Measurements from ENCODE around the gene NEU2.

Gene NEU2

GRCh38 chr2:233023761-233024410 is 8.6 kb upstream of the NEU2 start:
- H3K4me3 ChIP-seq (ENCODE audit: insufficient read depth in 1 of 2, low read depth in 1 of 2, low read length in 2 of 2), result peak overlapping the region in 1 of 2 experiments; percentile 28
- no peaks in the 10 kb centered on the region for H3K36me3 ChIP-seq (ENCODE audit: control insufficient read depth in 1 of 2, insufficient read depth in 2 of 2, low read depth in 1 of 2, low read length in 2 of 2)
- H2BK12ac ChIP-seq (ENCODE audit: low read length in 2 of 2), result no peak overlapping the region
- no peak overlapping the region for H4K8ac ChIP-seq (ENCODE audit: low read length)
- no peak overlapping the region for H3K27ac ChIP-seq (ENCODE audit: low read length, poor library complexity, severe bottlenecking)
- peak overlapping the region; percentile 0 for H2BK120ac ChIP-seq (ENCODE audit: low read depth, low read length)
- no peak overlapping the region for H3K23ac ChIP-seq (ENCODE audit: low read length in 2 of 2)
- WGBS, result 87% methylated on average over 14 of the region's 14 CpGs
- no peaks in the 10 kb centered on the region for H3K27me3 ChIP-seq (ENCODE audit: control insufficient read depth in 1 of 2, insufficient read depth in 1 of 2, low read length in 2 of 2)
- no peak overlapping the region for H2BK15ac ChIP-seq (ENCODE audit: low read depth, poor library complexity, severe bottlenecking)
- no peak overlapping the region for H3K18ac ChIP-seq (ENCODE audit: low read depth in 1 of 2, low read length in 2 of 2)
- no peaks in the 10 kb centered on the region for H3K79me1 ChIP-seq (replicated peaks; ENCODE audit: low read length, poor library complexity, severe bottlenecking)
- H3K4ac ChIP-seq (ENCODE audit: low read depth in 1 of 2, low read length in 2 of 2), result no peak overlapping the region
- no peak overlapping the region for H3K14ac ChIP-seq (ENCODE audit: low read length in 2 of 2)
- no peak overlapping the region for H4K91ac ChIP-seq (ENCODE audit: low read length)
- no peak overlapping the region for H2AFZ ChIP-seq (ENCODE audit: low read depth, low read length)
- no peak overlapping the region for H2AK5ac ChIP-seq (ENCODE audit: low read length, severe bottlenecking)
- no peak overlapping the region for H2BK5ac ChIP-seq (ENCODE audit: low read depth, low read length, poor library complexity, severe bottlenecking)
- no peaks in the 10 kb centered on the region for H3K9me3 ChIP-seq (ENCODE audit: control insufficient read depth, low read length)
- no peak overlapping the region for H3K9ac ChIP-seq (ENCODE audit: low read length)
- no peak for DNase-seq
- H3K4me2 ChIP-seq (ENCODE audit: low read length, poor library complexity, severe bottlenecking), result no peak overlapping the region
- H3K4me1 ChIP-seq (ENCODE audit: control insufficient read depth, insufficient read depth, low read depth, low read length), result no peaks in the 10 kb centered on the region

- H3K23ac ChIP-seq (ENCODE audit: low read length in 2 of 2), result no peak overlapping the region
- no peak overlapping the region for H3K4ac ChIP-seq (ENCODE audit: low read depth in 1 of 2, low read length in 2 of 2)
- H3K14ac ChIP-seq (ENCODE audit: low read length in 2 of 2), result no peak overlapping the region
- no peaks in the 10 kb centered on the region for H3K4me1 ChIP-seq (ENCODE audit: control insufficient read depth, insufficient read depth, low read depth, low read length)
- no peak overlapping the region for H4K8ac ChIP-seq (ENCODE audit: low read length)
- H2AK5ac ChIP-seq (ENCODE audit: low read length, severe bottlenecking), result no peak overlapping the region
- H2BK15ac ChIP-seq (ENCODE audit: low read depth, poor library complexity, severe bottlenecking), result no peak overlapping the region
- H3K9me3 ChIP-seq (ENCODE audit: control insufficient read depth, low read length), result no peaks in the 10 kb centered on the region
- H3K79me1 ChIP-seq (replicated peaks; ENCODE audit: low read length, poor library complexity, severe bottlenecking), result no peaks in the 10 kb centered on the region
- no peak overlapping the region for H3K27ac ChIP-seq (ENCODE audit: low read length, poor library complexity, severe bottlenecking)
- no peak overlapping the region for H2AFZ ChIP-seq (ENCODE audit: low read depth, low read length)
- no peaks in the 10 kb centered on the region for H3K27me3 ChIP-seq (ENCODE audit: control insufficient read depth in 1 of 2, insufficient read depth in 1 of 2, low read length in 2 of 2)
- WGBS, result 84% methylated on average over 7 of the region's 7 CpGs
- H3K18ac ChIP-seq (ENCODE audit: low read depth in 1 of 2, low read length in 2 of 2), result no peak overlapping the region
- no peak overlapping the region for H3K4me3 ChIP-seq (ENCODE audit: insufficient read depth in 1 of 2, low read depth in 1 of 2, low read length in 2 of 2)
- H2BK120ac ChIP-seq (ENCODE audit: low read depth, low read length), result no peak overlapping the region
- no peaks in the 10 kb centered on the region for H3K36me3 ChIP-seq (ENCODE audit: control insufficient read depth in 1 of 2, insufficient read depth in 2 of 2, low read depth in 1 of 2, low read length in 2 of 2)
- H4K91ac ChIP-seq (ENCODE audit: low read length), result no peak overlapping the region
- H2BK5ac ChIP-seq (ENCODE audit: low read depth, low read length, poor library complexity, severe bottlenecking), result no peak overlapping the region
- H2BK12ac ChIP-seq (ENCODE audit: low read length in 2 of 2), result no peak overlapping the region
- H3K4me2 ChIP-seq (ENCODE audit: low read length, poor library complexity, severe bottlenecking), result no peak overlapping the region
- DNase-seq, result no peak
- no peak overlapping the region for H3K9ac ChIP-seq (ENCODE audit: low read length)
Observed at GRCh38 chr2:233025706-233026105, 6.8 kb upstream of the NEU2 start.

- Histone ChIP-seq H2BK5ac (ENCODE audit: low read depth, low read length, poor library complexity, severe bottlenecking) (no peak overlapping the region), H3K9ac (ENCODE audit: low read length) (no peak overlapping the region), H3K79me1 (replicated peaks; ENCODE audit: low read length, poor library complexity, severe bottlenecking) (no peaks in the 10 kb centered on the region), H4K8ac (ENCODE audit: low read length) (no peak overlapping the region), H2BK15ac (ENCODE audit: low read depth, poor library complexity, severe bottlenecking) (no peak overlapping the region), H2AK5ac (ENCODE audit: low read length, severe bottlenecking) (no peak overlapping the region), H3K4me3 (ENCODE audit: insufficient read depth in 1 of 2, low read depth in 1 of 2, low read length in 2 of 2) (no peak overlapping the region), H3K14ac (ENCODE audit: low read length in 2 of 2) (no peak overlapping the region), H2BK12ac (ENCODE audit: low read length in 2 of 2) (no peak overlapping the region), H4K91ac (ENCODE audit: low read length) (no peak overlapping the region), H3K27me3 (ENCODE audit: control insufficient read depth in 1 of 2, insufficient read depth in 1 of 2, low read length in 2 of 2) (no peaks in the 10 kb centered on the region), H3K4me2 (ENCODE audit: low read length, poor library complexity, severe bottlenecking) (no peak overlapping the region), H3K23ac (ENCODE audit: low read length in 2 of 2) (no peak overlapping the region), H3K4me1 (ENCODE audit: control insufficient read depth, insufficient read depth, low read depth, low read length) (no peaks in the 10 kb centered on the region), H3K4ac (ENCODE audit: low read depth in 1 of 2, low read length in 2 of 2) (no peak overlapping the region), H2AFZ (ENCODE audit: low read depth, low read length) (no peak overlapping the region), H3K36me3 (ENCODE audit: control insufficient read depth in 1 of 2, insufficient read depth in 2 of 2, low read depth in 1 of 2, low read length in 2 of 2) (no peaks in the 10 kb centered on the region), H3K9me3 (ENCODE audit: control insufficient read depth, low read length) (no peaks in the 10 kb centered on the region), H3K27ac (ENCODE audit: low read length, poor library complexity, severe bottlenecking) (no peak overlapping the region), H3K18ac (ENCODE audit: low read depth in 1 of 2, low read length in 2 of 2) (no peak overlapping the region), H2BK120ac (ENCODE audit: low read depth, low read length) (no peak overlapping the region)
- DNase-seq, result peak; percentile 14
- 63% methylated on average over 4 of the region's 4 CpGs for WGBS
Observed at GRCh38 chr2:233026198-233026813, 6.2 kb upstream of the NEU2 start.

GRCh38 chr2:233029321-233029720 is 3.2 kb upstream of the NEU2 start:
- Histone ChIP-seq H3K4me2 (ENCODE audit: low read length, poor library complexity, severe bottlenecking) (no peak overlapping the region), H3K14ac (ENCODE audit: low read length in 2 of 2) (no peak overlapping the region), H3K79me1 (replicated peaks; ENCODE audit: low read length, poor library complexity, severe bottlenecking) (no peaks in the 10 kb centered on the region), H3K9ac (ENCODE audit: low read length) (no peak overlapping the region), H3K36me3 (ENCODE audit: control insufficient read depth in 1 of 2, insufficient read depth in 2 of 2, low read depth in 1 of 2, low read length in 2 of 2) (no peaks in the 10 kb centered on the region), H3K27me3 (ENCODE audit: control insufficient read depth in 1 of 2, insufficient read depth in 1 of 2, low read length in 2 of 2) (no peaks in the 10 kb centered on the region), H3K4me3 (ENCODE audit: insufficient read depth in 1 of 2, low read depth in 1 of 2, low read length in 2 of 2) (no peak overlapping the region), H2AK5ac (ENCODE audit: low read length, severe bottlenecking) (no peak overlapping the region), H2BK12ac (ENCODE audit: low read length in 2 of 2) (no peak overlapping the region), H3K4me1 (ENCODE audit: control insufficient read depth, insufficient read depth, low read depth, low read length) (no peaks in the 10 kb centered on the region), H3K9me3 (ENCODE audit: control insufficient read depth, low read length) (no peaks in the 10 kb centered on the region), H4K91ac (ENCODE audit: low read length) (no peak overlapping the region), H2BK120ac (ENCODE audit: low read depth, low read length) (no peak overlapping the region), H4K8ac (ENCODE audit: low read length) (no peak overlapping the region), H3K4ac (ENCODE audit: low read depth in 1 of 2, low read length in 2 of 2) (no peak overlapping the region), H2AFZ (ENCODE audit: low read depth, low read length) (no peak overlapping the region), H3K18ac (ENCODE audit: low read depth in 1 of 2, low read length in 2 of 2) (no peak overlapping the region), H2BK15ac (ENCODE audit: low read depth, poor library complexity, severe bottlenecking) (no peak overlapping the region), H3K27ac (ENCODE audit: low read length, poor library complexity, severe bottlenecking) (no peak overlapping the region), H3K23ac (ENCODE audit: low read length in 2 of 2) (no peak overlapping the region), H2BK5ac (ENCODE audit: low read depth, low read length, poor library complexity, severe bottlenecking) (no peak overlapping the region)
- 93% methylated on average over 7 of the region's 9 CpGs for WGBS
- DNase-seq, result no peak

Data from mesenchymal stem cell (in vitro differentiated cells and primary cell).